Neural progenitor cell (in vitro differentiated cells): Measurements from ENCODE around the gene FGF11. TPM values are rescaled to one million over a fixed set of nuclear protein-coding genes. Genes with fewer than 3 reads are reported as not detected.

Experiments
- DNase-seq: peaks from one replicate; pipeline ENCODE4 v3.0.0-alpha.2; 2016; ENCODE audit warnings: low spot score
- H2AFZ ChIP-seq: fragments of 200-600 bp; sonication (generic); replicated peaks from 2 replicates; pipeline ENCODE4 v1.6.1; 2016; ENCODE audit warnings: antibody characterized with exemption
- H3F3A ChIP-seq: fragments of 200-600 bp; sonication (generic); 2 replicates; pipeline ENCODE4 v1.6.1; 2016; ENCODE audit warnings: antibody characterized with exemption, low read depth
- H3K27ac ChIP-seq: fragments of 200-600 bp; sonication (generic); 2 replicates; pipeline ENCODE4 v1.5.1; 2016; ENCODE audit warnings: mild to moderate bottlenecking
- H3K27me3 ChIP-seq: fragments of 200-600 bp; sonication (generic); 2 replicates; pipeline ENCODE4 v1.6.1; 2016; ENCODE audit warnings: mild to moderate bottlenecking, moderate library complexity
- H3K36me3 ChIP-seq: fragments of 200-600 bp; sonication (generic); 2 replicates; pipeline ENCODE4 v1.5.1; 2016
- H3K4me1 ChIP-seq: fragments of 200-600 bp; sonication (generic); 2 replicates; pipeline ENCODE4 v1.6.1; 2016; ENCODE audit warnings: mixed run types
- H3K4me2 ChIP-seq: fragments of 200-600 bp; sonication (generic); 2 replicates; pipeline ENCODE4 v1.6.1; 2016
- H3K4me3 ChIP-seq: fragments of 200-600 bp; sonication (generic); 2 replicates; pipeline ENCODE4 v1.5.1; 2016
- H3K79me2 ChIP-seq: fragments of 200-600 bp; sonication (generic); 2 replicates; pipeline ENCODE4 v1.6.1; 2016; ENCODE audit warnings: low read depth
- H3K9ac ChIP-seq: fragments of 200-600 bp; sonication (generic); 2 replicates; pipeline ENCODE4 v1.6.1; 2016
- H3K9me3 ChIP-seq: fragments of 200-600 bp; sonication (generic); 2 replicates; pipeline ENCODE4 v1.5.1; 2016; ENCODE audit warnings: low read depth
- H4K20me1 ChIP-seq: fragments of 200-600 bp; sonication (generic); 2 replicates; pipeline ENCODE4 v1.6.1; 2016; ENCODE audit warnings: low read depth
- H3K27ac Mint-ChIP-seq: 3 replicates; pipeline ENCODE4 v1.8.0; 2021; ENCODE audit warnings: mixed read lengths
- H3K27me3 Mint-ChIP-seq: 2 replicates; pipeline ENCODE4 v1.8.0; 2022; ENCODE audit warnings: low read depth, mild to moderate bottlenecking, inconsistent platforms, moderate library complexity, mixed read lengths; ENCODE audit not compliant: insufficient read depth
- H3K36me3 Mint-ChIP-seq: 3 replicates; pipeline ENCODE4 v1.8.0; 2021; ENCODE audit warnings: mixed read lengths
- H3K4me1 Mint-ChIP-seq: 3 replicates; pipeline ENCODE4 v1.8.0; 2021; ENCODE audit warnings: mixed read lengths
- H3K4me3 Mint-ChIP-seq: 3 replicates; pipeline ENCODE4 v1.8.0; 2021; ENCODE audit warnings: mild to moderate bottlenecking, moderate library complexity, mixed read lengths
- H3K9me3 Mint-ChIP-seq: 3 replicates; pipeline ENCODE4 v1.8.0; 2020; ENCODE audit warnings: mixed read lengths
- CTCF ChIP-seq: fragments of 200-600 bp; sonication (generic); IDR thresholded peaks from 2 replicates; pipeline ENCODE4 v1.5.1; 2017; ENCODE audit warnings: antibody characterized with exemption, mild to moderate bottlenecking
- EZH2 ChIP-seq: fragments of 200-600 bp; sonication (generic); IDR thresholded peaks from 2 replicates; pipeline ENCODE4 v1.6.1; 2017; ENCODE audit warnings: antibody characterized with exemption, mild to moderate bottlenecking, moderate library complexity
- EZH2phosphoT487 ChIP-seq: fragments of 200-600 bp; sonication (generic); IDR thresholded peaks from 2 replicates; pipeline ENCODE4 v1.6.1; 2017; ENCODE audit warnings: antibody characterized with exemption
- total RNA-seq: library from RNA; depleted of rRNA; stranded (reverse); fragments of >200 nt; gene quantifications from 2 replicates; pipeline ENCODE4 v1.2.3, GENCODE V29; 2015; ENCODE audit warnings: low replicate concordance

The FGF11 gene
- total RNA-seq, 1 donor from 2014 or later = 7.6 TPM

GRCh38 chr17:7416323-7416722 is 23.0 kb upstream of the FGF11 start:
- peaks cover 8% of the 10 kb centered on the region for H3K36me3 ChIP-seq
- peaks cover 48% of the 10 kb centered on the region for H3K4me1 Mint-ChIP-seq
- H3K27ac ChIP-seq = no peak overlapping the region
- peaks cover 5% of the 10 kb centered on the region for H3K27me3 Mint-ChIP-seq
- H3K27ac Mint-ChIP-seq = peak overlapping the region; percentile 40
- H3K4me2 ChIP-seq = no peak overlapping the region
- H3K9me3 Mint-ChIP-seq = no peaks in the 10 kb centered on the region
- no peak for TF ChIP-seq EZH2
- no peak for TF ChIP-seq CTCF
- TF ChIP-seq EZH2phosphoT487 = no peak
- H4K20me1 ChIP-seq = peaks cover 59% of the 10 kb centered on the region
- H3K9ac ChIP-seq = no peak overlapping the region
- H3K4me3 Mint-ChIP-seq = peak overlapping the region; percentile 33
- no peak overlapping the region for H2AFZ ChIP-seq
- no peaks in the 10 kb centered on the region for H3K9me3 ChIP-seq
- H3K27me3 ChIP-seq = no peaks in the 10 kb centered on the region
- peaks cover 21% of the 10 kb centered on the region for H3K4me1 ChIP-seq
- DNase-seq = no peak
- H3K36me3 Mint-ChIP-seq = peaks cover 24% of the 10 kb centered on the region
- no peaks in the 10 kb centered on the region for H3F3A ChIP-seq
- H3K4me3 ChIP-seq = no peak overlapping the region
- no peaks in the 10 kb centered on the region for H3K79me2 ChIP-seq

GRCh38 chr17:7417056-7417655 is 22.2 kb upstream of the FGF11 start:
- H3K4me1 Mint-ChIP-seq = peaks cover 49% of the 10 kb centered on the region

GRCh38 chr17:7418472-7419152 is 20.7 kb upstream of the FGF11 start:
- no peak overlapping the region for H3K4me2 ChIP-seq
- H3K9ac ChIP-seq = no peak overlapping the region
- no peaks in the 10 kb centered on the region for H3K36me3 ChIP-seq
- no peaks in the 10 kb centered on the region for H3K9me3 ChIP-seq
- peaks cover 41% of the 10 kb centered on the region for H3K4me1 Mint-ChIP-seq
- no peaks in the 10 kb centered on the region for H3K9me3 Mint-ChIP-seq
- peak overlapping the region; percentile 13 for H3K27ac ChIP-seq
- H3K36me3 Mint-ChIP-seq = peaks cover 22% of the 10 kb centered on the region
- TF ChIP-seq CTCF (no peak), EZH2 (no peak), EZH2phosphoT487 (no peak)
- no peaks in the 10 kb centered on the region for H3K79me2 ChIP-seq
- H3F3A ChIP-seq = no peaks in the 10 kb centered on the region
- peaks cover 41% of the 10 kb centered on the region for H4K20me1 ChIP-seq
- H3K27me3 ChIP-seq = no peaks in the 10 kb centered on the region
- no peak overlapping the region for H2AFZ ChIP-seq
- peak overlapping the region; percentile 71 for H3K4me3 Mint-ChIP-seq
- H3K27me3 Mint-ChIP-seq = peaks cover 15% of the 10 kb centered on the region
- peaks cover 13% of the 10 kb centered on the region for H3K4me1 ChIP-seq
- no peak overlapping the region for H3K4me3 ChIP-seq
- DNase-seq = no peak
- peak overlapping the region; percentile 88 for H3K27ac Mint-ChIP-seq

More at GRCh38 chr17:7417056-7417655, 22.2 kb upstream of the FGF11 start:
- H3K4me2 ChIP-seq = no peak overlapping the region
- H3K27ac Mint-ChIP-seq = no peak overlapping the region
- DNase-seq = no peak
- H3K79me2 ChIP-seq = no peaks in the 10 kb centered on the region
- H3K9me3 Mint-ChIP-seq = no peaks in the 10 kb centered on the region
- no peak overlapping the region for H3K27ac ChIP-seq
- H3K36me3 ChIP-seq = peaks cover 7% of the 10 kb centered on the region
- peaks cover 54% of the 10 kb centered on the region for H4K20me1 ChIP-seq
- peaks cover 5% of the 10 kb centered on the region for H3K27me3 Mint-ChIP-seq
- H3F3A ChIP-seq = no peaks in the 10 kb centered on the region
- peaks cover 21% of the 10 kb centered on the region for H3K4me1 ChIP-seq
- H3K36me3 Mint-ChIP-seq = peaks cover 22% of the 10 kb centered on the region
- H3K9ac ChIP-seq = no peak overlapping the region
- no peaks in the 10 kb centered on the region for H3K9me3 ChIP-seq
- no peak overlapping the region for H3K4me3 Mint-ChIP-seq
- no peaks in the 10 kb centered on the region for H3K27me3 ChIP-seq
- no peak for TF ChIP-seq CTCF
- H3K4me3 ChIP-seq = no peak overlapping the region
- no peak overlapping the region for H2AFZ ChIP-seq
